HG03354 (cell line): Measurements from ENCODE around the gene CDRT4.
A peak's percentile ranks its signal among the peaks of the same experiment; 100 is the strongest.
"Not testable (repeated sequence)": the region's sequence is repeated elsewhere in the genome, so short reads cannot be mapped to it uniquely, and the experiment has no call there.

Experiments used
- ATAC-seq: cut with Tn5 transposase; IDR thresholded peaks from one replicate; pipeline ENCODE4 v1.9.1; 2021; ENCODE audit warnings: mild to moderate bottlenecking; ENCODE audit not compliant: unreplicated experiment, poor library complexity, severe bottlenecking

Gene CDRT4

DNA sequence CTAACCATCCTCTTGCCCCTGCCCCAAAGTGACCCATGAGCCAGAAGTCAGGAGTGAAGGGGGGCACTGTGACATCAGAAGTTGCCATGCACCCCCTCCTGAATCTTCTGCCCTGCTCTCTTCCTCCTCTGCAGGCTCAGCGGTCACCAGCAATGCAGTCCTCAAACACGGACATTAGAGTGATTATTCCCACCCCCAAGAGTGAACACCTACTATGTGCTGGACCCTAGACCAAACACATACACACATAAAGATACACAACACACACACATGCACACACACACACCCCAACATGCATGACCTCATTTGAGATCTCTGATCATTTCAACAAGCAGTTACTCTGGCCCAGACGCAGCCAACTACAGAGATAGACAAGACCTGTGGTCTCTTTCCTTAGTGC lies at the start of gene CDRT4:
CDRT4 (minus strand) TSS at position 30 of the 400 bp plus-strand sequence. CDS start 27,383 bp downstream, outside the sequence.
- no peak for ATAC-seq

DNA sequence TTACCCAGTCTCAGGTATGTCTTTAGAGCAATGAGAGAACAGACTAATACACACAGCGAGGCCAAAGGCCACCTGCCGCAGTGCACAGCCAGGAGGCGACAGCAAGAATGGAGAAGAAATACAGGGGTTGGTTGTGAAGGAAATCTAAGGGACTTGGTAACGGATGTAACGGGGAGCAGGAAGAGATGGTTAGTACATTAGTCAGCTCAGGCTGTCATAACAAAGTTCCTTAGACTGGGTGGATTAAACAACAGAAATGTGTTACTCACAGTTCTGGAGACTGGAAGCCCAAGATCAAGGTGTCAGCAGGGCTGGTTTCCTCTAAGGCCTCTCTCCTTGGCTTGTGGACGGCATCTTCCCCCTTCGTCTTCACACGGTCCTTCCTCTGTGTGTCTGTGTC lies 48.7 kb upstream of the CDRT4 start:
- ATAC-seq, result no peak

DNA sequence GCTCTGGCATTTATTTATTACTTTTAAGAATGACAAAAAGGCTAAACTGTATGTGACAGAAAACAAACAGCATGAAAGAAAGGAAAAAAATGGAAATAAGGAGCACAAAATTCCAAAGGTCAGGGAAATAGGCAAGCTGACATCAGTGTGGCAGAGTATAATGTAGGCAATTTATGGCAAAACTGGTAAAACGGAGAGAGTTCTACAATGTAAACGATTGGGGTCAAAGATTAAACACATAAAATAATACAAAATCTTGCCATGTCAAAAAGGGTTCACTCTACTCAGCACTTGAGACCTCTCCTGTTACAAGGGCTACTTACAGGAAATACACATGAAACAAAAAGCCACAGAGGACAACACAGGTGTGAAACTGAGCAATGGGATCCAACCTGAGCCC lies 47.0 kb upstream of the CDRT4 start:
- ATAC-seq, result no peak

DNA sequence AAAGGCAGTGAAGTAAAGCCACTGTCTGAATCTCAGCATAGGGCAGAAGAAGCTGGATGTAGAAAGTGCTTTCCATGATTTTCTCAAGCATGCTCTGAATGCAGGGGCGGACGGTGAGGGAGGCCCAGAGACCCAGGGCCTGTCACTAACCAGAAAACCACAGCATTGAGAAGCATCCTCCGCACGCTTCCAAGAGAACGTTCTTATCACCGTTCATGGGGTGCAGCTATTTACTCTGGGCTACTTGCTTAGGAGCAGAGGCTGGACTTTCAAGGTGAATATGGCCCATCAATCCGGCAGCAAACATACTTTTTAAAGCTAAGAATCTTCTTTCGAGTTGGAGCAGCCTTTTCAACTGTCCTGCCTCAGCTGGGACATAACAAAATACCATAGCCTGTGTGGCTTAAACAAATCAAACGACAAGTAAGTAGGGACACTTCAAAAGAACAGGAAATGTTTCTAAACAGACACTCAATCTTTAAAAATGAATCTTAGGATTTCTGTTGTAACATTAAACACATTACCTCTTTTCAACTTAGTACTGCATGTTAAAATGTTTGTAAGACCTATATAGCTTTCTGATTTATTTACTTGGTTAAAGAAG lies 46.5 kb upstream of the CDRT4 start:
- ATAC-seq, result no peak

DNA sequence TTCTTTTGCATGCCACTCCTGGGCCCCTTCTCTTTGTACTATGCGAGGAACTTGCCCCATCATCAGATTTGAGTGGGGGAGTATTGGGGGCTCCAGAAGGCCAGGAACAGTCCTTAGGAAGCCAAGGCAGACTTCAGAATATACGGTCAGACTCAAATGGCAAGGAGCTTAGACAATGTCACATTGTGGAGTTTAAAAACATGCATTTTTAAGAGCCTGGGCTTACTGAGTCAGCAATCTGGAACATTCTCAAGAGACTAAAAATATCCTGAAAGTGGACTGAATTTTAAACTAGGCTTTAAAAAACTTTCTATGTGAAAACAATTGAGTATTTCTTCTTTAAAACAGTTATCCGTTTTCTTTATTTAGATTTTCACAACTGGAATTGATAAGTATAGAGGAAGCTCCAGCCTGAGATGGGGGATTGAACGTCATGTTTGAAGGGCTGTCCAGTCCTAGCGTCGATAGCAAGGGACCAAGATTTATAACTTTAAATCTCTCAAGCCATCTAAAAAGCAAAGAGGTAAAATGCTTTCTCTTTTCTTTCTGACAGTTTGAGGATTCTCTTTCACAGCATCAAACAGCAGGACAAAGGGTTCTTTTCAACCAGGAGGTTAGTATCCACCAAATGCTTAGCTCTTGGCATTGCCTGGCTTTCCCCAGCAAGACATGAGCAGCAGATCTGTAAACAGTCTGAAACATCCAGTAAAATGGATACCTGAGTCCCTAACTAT lies 45.8 kb upstream of the CDRT4 start:
- no peak for ATAC-seq

DNA sequence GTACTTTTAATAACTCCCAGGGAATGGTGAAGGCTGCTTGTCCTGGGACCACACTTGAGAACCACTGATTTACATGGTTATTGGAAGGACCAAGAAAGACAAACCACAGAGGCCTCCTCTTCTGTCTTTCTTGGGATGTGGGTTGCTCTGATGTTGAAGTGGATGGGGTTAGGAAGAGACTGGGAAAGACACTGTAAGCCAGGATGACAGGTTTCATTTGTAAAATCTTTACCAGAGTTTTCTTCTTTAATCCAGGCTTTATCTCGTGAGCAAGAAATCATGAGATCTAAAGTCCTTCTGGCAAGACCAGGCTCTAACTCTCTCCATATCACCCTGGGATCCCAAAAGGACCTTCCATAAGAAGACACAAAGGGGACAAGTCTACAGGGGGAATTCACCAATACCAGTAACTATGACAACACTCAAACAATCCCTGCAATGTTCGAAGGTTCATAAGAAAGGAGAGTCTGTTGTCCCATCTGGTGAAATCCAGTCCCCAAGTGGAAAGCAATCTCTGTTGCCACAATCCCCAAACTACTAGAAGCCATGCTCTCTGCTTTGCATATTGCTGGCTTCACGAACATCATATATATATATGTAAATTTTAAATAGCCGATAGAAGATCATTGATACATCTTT lies 44.8 kb upstream of the CDRT4 start:
- no peak for ATAC-seq

DNA sequence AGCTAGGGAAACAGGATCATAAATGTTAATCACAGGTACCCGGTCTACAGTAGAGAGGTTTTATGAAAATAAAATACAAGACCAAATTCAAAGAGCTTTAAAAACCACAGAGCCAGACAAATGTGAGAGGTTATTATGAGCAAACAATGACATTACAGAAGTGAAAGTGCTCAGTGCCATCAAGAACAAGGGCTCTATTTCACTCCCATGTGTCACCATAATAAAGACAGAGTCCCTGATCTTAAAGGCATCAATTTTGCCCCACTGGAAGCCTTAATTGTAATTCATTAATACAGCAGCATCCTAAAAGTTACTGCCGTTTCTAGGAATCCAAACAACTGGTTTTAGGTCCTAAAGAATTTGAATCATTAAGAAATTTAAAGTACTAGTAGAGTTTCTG lies 43.7 kb upstream of the CDRT4 start:
- no peak for ATAC-seq

DNA sequence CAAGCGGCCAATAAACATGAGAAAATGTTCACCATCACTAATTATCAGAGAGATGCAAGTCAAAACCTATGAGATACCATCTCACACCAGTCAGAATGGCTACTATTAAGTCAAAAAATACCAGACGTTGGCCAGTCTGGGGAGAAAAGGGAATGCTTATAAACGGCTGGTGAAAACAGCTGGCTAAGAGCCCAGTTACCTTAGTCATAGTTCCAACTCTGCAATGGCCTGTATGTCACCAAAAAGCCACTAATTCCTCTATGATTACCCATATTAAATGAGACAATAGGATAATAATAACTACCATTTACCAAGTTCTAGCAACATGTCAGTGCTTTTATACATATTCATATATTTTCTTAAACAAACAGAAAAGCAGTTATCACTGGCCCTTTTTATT lies 42.9 kb upstream of the CDRT4 start:
- ATAC-seq, result no peak

DNA sequence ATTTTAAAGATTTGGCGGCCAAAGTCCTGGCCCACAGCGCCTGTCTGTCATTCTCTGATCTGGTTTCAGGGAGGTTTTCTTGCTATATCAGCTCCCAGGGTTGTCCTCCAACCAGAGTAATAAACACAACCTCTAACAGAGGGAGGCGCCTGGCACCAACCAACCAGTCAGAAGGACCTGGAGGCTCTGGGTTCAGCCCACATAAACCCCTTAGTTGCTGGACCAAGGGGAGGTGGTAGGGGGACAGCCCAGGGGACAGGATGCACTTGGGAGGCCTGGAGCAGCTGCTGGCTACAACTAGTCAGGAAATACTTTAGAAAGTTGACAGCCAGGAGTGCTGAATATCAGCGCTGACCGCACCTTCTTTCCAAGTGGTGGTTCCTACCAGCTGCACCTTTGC lies 41.7 kb upstream of the CDRT4 start:
- no peak for ATAC-seq

DNA sequence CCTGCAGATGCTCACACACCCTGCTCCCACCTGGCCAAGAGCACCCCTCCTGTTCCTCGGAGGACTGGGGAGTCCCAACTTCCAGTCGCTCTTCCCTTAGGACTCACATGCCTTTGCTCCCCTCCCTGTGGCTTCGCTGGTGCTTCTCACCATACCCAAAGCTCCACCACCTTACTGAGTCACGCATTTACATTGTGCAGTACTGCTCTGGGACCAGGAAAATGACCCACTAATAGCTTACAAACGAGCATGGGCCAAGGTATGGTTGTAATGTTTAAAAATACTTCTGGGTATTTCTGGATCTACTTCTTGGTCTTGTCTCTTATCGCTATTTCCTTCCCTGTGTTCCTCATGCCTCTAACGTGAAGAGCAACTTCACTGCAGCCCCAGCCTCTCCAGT lies 41.0 kb upstream of the CDRT4 start:
- no peak for ATAC-seq

DNA sequence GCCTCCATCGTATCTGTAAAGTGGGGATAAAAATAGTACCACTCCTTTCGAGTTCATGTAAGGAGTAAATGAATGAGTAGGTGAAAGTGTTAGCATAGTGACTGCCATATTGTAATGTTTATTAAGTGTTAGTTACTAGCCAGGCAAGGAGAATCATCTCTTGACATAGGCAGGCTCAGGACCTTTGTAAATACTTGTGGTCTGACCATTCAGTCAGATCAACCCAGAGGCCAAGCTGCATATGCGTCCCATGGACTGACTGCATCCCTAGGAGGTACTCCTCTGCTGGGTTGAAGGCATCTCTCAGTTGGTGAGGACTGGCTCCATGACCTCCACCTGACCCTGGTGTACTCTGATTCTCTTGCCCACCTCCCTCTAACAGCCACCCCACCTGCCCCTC lies 40.5 kb upstream of the CDRT4 start:
- ATAC-seq, result no peak

DNA sequence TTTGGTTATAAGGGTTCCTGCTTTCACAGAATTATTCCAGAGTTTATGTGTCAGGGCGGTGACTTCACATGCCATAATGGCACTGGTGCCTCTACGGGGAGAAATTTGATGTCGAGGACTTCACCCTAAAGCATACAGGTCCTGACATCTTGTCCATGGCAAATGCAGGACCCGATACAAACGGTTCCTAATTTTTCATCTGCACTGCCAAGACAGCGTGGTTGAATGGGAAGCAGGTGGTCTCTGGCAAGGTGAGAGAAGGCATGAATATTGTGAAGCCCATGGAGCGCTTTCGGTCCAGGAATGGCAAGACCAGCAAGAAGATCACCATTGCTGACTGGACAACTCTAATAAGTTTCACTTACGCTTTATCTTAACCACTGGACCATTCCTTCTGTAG lies 39.6 kb upstream of the CDRT4 start:
- ATAC-seq, result no peak

DNA sequence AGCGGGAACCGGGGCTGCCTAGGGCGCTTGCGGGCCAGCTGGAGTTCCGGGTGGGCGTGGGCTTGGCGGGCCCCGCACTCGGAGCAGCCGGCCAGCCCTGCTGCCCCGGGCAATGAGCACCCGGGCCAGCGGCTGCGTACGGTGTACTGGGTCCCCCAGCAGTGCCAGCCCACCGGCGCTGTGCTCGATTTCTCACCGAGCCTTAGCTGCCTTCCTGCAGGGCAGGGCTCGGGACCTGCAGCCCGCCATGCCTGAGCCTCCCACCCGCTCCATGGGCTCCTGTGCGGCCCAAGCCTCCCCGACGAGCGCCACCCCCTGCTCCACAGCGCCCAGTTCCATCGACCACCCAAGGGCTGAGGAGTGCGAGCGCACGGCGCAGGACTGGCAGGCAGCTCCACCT lies 38.3 kb upstream of the CDRT4 start:
- ATAC-seq, result not testable (repeated sequence)

DNA sequence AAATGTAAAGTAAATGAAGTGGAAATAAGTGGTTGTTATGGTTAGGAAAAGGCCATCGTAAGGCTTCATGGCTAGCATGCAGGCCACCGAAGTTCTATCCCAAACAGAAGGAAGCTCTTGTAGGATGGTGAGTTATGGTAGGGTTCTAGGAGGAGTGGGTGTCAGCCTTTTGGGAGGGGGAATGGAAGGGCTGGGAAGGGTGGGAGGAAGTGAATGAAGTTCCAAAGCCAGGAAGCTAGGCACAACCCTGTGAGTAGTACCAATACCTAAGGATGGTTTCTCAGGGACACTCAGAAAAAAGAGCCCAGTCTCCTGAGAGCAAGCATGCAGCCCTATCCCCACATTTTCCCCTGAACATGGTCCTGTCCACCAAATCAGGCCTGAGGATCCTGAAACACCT lies 36.3 kb upstream of the CDRT4 start:
- ATAC-seq, result no peak

DNA sequence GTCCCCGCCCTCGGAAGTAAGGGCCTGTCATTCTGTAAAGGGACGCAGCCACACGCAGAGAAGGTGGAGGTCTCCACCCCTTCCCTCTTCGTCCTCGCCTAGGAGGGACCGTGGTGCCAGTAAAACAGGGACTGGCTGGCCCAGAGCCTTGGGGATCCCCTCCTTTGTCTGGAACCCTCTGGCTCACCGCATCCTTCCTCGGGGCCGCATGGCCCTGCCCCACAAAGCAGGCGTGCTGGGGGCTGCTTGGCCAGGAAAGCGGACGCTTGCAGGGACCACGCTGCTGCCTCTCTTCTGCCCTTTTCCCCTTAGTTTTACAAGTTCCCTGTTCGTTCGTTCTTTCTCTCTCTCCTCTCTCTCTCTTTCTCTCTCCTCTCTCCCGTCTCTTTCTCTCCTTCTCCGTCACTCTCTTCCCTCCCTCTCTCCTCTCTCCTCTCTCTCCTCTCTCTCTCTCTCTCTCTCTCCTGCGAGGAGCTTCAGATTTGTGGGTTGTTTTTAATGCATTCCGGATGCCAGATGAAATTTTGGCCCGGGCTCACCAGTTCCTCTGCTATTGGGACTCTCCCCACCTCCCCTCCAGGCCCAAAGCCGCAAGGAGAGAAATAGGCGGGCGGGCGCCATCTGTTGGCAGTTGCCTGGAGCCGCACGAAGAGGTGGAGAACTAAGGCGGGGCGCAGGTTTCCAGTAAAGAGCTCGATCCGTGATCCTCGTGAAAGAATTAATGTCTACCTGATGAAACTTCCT lies 35.1 kb upstream of the CDRT4 start:
- ATAC-seq, result peak; percentile 90

DNA sequence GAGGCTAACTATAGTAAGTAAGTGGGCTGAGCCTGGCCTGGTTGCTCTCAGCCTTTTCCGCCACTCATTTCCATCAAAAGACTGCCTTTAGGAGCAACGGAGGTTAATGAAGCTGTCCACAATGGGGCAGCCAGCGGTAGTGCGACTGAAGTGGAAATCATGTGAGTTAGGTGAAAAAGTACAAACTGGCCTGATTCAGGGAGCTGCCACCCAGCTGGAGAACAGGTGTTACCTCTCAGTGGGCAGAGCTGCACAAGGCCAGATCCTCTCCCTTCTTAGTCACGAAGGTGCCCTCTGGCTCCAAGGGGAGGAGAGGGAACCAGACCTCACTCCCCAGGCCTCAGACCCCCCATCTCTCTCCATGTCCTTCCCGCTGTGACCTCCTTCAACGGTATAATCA lies 34.4 kb upstream of the CDRT4 start:
- ATAC-seq, result no peak

DNA sequence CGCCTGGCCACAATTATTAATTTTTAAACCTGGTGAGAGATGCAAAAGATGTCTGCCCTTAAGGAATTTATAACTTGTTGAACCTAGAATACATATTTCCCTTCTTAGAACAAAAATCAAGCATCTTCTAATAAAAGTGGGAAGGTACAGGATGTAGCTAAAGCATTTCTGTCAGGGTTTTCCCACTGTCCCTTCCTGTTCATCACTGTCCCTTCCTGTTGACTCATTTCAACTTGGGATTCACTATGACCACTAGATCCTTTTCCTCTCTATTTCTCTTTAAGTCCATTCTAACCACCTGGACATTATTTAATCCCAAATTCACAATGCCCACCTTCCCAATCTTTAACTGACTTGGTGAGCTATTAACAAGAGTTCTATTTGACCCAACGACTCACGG lies 33.9 kb upstream of the CDRT4 start:
- ATAC-seq, result no peak

DNA sequence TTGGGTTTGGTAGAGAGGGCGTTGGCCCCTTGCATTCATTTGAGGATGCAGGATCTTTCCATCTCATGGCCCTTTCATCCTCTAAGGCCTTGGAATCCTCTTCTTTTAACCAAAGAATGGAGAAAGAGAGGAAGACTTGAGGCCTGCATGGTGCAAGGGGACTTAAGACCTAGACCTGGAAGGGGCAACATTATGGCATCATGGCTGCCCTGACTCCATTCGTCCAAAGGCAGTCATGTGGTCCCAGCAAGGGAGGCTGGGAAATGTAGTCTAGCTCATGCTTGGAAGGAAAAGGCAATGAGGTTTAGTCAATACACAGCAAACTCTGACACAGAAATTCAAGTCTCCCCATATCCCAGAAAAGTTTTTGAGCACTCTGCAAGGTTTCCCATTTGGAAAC lies 30.7 kb upstream of the CDRT4 start:
- no peak for ATAC-seq

DNA sequence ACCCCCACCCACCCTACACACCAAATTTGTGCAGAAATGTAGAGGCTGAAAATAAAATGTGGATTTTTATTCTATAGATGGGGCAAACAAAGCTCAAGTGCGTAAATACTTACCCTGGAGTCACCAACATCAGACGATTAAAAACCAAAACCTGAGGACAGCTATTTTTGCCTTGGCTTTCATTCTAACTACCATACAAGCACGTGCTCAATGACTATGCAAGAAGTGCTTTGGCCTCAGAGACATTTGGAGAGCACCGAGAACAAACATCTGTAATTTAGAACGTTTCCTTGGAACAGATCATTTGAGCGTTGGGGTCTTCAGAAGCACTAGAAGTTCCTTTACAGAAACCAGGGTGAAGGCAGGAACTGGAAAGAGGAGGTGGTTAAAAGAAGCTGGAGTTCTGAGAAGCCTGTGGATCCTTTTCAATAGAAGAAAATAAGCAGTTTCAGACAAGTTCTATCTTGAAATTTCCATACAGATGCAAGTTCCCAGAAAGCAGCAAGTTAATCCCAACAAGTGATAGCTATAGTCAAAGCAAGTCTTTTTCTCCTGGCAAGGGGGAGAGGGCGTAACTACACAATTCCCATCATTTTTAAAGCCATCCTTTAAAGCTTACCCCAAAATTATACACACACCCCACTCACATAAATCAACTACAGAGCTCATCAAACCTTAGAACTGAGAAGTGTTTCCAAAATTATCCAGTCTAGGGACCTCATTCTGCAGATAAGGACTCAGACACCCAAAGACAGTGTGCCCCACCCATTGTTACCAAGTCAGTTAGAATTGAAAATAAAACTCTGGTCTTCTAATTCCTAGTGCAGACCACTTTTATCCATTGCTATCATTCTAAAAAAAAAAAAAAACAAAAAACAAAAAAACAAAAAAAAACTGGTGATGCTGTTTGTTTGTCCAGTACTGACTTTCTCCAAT lies 29.6 kb upstream of the CDRT4 start:
- ATAC-seq, result no peak

DNA sequence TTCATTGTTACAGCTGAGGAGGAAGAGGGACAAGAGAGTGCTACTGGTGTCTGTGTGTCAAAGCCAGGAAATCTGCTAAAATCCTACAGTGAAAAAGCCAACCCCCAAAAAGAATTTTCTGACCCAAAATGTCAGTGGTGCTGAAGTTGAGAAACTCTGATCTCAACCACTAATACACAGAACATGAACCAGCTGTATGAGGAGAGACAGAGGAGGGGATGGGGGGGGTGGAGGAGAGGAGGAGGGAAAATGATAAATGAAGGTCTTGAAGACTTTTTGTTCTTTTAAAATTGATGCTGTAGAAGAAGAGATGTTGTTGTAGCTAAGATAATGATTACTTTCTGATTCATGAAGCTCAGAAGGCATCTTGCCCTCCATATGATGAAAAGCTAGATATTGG lies 27.4 kb upstream of the CDRT4 start:
- no peak for ATAC-seq
